Nucleus accumbens (tissue), 56 donors: ENCODE results near the gene LRFN2.

ENCODE experiments used
- DNase-seq, 56 donors: peaks; one replicate each; lab custom pipeline; 2025; lab: John Stamatoyannopoulos, UW

LRFN2 gene

DNA sequence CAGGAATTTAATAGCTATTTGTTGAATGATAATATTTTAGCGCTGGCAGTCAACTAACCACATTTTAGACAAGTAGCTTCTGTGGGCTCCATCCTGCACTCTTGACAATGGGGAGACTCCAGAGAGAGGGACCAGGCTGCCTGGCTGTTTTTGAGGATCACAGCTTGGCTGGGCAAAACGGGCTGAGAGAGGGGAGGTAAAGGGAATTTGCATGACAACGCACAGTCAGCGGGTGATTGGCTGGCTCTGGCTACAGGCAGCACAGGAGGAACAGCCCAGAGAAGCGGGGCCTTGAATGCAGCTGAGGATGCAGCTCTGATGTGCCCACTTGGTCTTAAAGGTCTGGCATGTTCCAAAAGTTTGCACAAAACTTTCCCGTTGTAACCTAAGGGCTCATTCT, 41.2 kb downstream of the LRFN2 start:
- peak in 1 of 56 donors; percentile 10 for DNase-seq

DNA sequence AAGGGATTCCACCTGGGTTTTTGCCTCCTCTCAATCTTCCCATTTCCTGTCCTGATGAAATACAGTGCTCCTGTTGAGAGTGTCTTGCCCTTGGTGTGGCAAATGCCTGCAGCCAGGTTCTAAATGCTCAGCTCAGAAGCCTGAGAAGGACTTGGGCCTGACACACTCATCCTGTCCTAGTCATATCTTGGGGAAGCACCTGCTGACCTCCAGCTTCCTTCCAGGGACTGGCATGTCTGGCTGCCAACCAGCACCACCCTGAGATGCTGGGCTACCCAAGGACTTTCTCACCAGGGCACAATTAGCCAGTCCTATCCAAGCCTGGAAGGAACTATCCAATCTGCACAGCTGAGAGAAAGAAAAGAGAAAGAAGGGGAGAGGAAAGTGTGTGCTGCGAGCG, 43.4 kb downstream of the LRFN2 start:
- DNase-seq: no peak

DNA sequence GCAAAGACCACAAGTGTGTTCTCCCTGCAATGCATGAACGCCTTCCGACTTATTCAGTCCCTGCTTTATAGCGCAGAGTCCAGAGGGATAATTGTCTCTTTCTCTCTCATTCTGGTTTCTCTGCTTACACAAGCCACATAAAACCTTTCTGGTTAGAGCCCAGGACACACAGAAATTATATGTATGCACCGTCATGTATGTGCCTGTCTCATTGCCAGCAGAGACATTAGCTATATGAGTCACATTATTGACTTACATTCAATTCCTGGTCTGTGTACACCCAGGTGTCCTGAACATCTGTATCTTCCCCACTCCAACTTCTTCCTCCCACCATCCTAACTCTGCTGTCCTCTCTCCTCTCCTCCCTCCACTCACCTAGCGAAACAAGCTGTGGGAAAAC, 44.0 kb downstream of the LRFN2 start:
- DNase-seq: no peak

DNA sequence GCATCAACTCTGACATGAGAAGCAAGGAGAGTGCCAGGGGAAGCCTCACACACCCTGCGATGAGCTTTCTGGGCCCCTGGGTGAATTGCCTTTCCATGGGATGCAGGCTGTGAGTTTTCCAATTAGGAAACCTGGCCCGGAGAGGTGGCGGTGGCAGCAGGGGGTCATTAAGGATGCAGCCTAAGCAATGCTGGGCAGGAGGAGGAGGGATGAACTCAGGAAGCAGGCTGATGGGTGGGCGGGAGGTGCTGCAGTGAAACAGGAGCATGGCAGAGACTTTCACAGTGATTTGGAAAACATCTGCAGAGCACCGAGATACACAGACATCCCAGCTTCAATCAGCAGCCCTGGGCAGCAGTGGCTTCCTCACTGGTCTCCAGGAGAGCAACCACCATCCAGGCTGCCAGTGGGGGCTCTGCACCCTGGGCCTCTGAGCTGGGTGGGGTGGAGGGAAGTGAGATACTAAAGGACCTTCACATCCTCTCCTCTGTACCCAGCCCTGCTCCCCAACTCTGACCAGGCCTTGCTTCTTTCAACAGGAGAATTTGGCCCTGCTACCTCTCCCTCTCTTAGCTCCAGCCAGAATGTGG, 44.9 kb downstream of the LRFN2 start:
- DNase-seq: no peak

DNA sequence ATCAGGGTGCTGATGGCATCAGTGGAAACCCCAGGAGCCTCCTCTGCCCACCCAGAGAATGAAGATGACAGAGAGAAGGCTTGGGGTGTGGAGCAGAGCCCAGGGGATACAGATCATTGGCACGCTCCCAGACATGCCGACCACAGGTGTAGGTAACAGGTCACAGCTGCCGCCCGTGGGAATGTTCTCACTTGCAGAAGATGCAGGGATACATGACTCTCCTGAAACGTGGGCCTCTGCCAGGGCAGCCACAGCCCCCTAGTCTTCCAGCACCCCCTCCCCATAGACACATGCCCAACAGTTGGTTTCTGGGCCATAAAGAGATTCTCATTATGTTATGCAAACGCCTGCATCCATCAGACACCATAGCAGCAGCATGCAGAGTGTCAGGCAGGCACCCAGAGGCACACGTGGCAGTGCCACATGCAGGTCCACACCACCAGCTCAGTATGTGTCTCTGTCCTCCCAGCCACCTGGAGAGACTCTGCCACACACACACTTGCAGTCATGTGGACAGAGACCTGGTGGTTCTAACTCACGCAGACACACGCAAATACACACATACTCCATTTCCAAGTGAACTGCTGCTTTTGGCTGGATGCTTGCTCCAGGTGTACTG, 45.5 kb downstream of the LRFN2 start:
- DNase-seq: no peak

DNA sequence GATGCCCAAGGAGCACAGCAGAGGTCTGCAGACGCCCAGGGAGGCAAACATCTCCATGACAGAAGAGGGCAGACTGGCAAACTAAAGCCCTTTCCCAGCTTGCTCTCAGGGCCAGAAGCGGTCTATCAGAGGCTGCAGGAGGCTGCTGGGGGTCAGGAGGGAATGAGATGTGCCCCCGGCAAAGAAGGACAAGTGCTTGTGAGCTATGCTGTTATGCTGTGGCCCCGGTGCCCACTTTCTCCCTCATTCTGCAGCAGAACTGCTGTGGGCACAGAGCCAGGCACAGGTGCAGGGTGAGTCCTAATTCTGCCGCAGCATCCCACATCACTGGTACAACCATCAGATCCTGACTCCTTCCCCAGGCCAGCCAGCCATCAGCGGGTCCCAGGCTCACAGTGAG, 46.4 kb downstream of the LRFN2 start:
- DNase-seq: no peak

DNA sequence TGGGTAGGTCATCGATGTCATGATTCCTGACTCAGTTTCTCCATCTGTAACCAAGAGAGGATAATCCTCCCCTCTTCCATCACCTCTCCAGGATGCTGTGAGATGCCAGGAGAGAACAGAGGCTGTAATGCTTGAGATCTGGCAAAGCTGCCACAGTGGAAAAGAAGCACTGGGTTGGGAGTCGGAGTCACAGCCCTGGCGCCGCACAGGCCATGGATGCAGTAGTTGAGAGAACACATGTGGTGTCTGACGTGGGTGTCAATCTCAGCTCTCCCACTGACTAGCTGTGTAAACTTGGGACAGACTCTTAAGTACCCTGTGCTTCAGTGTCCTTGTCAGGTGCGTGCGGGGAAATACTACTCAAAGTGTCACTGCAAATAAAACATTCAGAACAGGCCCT, 47.3 kb downstream of the LRFN2 start:
- DNase-seq: no peak

DNA sequence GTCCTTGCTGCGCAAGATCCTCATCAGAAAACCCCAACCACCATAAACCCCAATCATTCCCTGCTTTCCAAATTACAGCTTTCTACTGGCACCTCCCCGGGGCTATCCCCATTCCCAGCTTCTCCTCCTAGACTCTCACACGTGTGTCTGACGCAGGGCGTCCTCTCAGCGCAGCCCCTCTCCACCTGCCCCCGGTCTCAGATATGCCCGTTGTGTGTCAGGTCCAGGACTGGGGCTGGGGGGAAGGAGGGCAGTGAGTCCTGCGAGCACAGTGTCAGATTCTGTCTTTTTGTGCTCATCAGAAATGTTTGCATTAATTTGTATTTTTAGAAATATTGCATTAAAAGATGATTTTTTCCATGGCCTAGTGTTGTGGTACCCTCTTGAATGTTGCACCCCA, 48.6 kb downstream of the LRFN2 start:
- DNase-seq: no peak

DNA sequence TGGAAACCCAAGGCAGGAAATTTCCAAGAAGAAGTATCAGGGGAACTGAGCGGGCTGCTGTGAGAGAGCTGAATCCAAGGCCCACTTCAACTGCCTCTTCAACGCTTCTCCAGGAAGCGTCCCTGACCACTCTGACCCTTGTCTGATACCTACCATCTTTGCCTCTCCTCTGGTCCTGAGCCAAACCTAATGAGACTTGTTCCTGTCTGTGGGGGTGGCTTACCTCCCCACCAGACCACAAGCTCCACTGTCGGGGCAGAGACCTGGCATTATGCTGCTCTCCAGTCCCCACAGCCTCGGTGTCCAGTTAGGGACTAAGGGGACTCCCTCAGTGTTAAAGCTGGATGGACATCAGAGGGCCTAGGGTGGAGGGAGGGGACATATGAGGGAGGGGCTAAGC, 49.7 kb downstream of the LRFN2 start:
- DNase-seq: no peak

DNA sequence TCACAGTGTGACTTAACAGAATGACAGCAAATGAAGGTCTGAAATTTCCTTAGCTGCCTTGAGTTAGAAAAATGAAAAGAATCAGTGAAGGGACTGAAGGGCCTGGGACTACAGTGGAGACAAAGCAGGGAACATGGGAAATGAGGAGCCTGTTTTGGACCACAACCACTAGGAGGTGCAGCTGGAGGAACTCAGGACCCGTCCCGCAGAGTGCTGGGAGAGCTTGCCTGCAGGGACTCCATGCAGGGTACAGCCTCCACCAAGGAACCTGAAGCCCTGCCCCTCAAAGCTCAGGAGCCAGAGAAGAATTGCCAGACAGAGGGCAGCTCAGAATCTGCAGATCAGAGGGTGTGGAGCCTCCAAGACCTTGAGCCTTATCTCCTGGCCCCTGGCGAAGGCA, 50.7 kb downstream of the LRFN2 start:
- DNase-seq: no peak

DNA sequence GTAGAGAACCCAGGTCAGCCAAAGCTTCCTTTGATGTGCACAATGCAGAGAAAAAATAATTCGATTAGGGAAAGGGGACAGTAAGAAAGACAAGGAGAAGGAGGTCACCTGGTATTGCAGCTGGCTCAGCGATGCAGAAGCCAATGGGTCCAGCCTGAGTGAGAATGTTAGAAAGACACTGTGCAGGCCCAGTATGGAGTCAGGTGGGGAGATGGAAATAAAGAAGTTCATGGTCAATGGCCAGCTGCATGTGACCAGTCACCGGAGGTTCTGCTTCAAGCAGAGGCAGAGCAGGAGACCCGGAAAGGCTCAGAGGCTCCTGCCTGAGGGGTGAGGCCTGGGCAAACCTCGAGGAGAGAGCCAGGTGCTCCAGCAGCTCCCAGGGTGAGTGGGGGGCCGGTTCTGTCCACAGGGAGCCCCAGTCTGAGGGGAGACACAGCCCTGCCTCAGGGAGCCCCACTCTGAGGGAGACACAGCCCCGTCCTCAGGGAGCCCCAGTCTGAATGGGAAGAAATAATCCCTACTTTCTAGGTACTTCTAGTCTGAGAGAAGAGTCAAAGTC, 51.3 kb downstream of the LRFN2 start:
- no peak for DNase-seq

DNA sequence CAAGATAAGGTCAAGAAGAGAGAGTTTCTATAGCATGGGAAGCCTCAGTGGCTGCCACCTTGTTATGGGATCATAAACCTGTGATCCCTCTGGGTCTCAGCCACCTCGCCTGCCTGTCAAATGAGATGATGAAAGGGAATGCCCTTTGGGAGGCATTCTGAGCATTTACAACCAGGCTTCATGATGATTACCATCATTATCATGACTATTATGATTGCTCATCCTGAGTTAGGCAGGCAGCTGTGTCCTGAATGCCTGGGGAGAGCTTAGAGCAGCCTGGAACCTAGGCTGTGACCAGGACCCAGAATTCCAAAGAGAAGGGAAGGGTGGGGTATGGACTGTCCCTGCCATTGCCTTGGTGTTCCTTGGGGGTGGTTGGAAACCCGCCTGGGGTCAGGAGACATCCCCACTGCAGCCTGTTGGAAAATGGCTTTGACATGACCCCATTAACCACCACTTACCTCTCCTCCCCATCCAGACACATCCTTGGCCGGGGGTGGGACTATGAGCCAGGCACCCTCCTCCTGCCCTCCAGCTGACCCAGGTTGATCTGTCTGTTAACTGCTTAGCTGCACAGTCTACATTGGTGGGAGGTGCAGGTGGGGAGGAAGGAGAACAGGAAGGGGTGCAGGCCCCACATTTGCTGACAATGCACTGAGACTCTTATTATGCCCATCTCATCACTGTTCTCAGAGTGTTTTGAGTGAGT, 51.9 kb downstream of the LRFN2 start:
- no peak for DNase-seq

DNA sequence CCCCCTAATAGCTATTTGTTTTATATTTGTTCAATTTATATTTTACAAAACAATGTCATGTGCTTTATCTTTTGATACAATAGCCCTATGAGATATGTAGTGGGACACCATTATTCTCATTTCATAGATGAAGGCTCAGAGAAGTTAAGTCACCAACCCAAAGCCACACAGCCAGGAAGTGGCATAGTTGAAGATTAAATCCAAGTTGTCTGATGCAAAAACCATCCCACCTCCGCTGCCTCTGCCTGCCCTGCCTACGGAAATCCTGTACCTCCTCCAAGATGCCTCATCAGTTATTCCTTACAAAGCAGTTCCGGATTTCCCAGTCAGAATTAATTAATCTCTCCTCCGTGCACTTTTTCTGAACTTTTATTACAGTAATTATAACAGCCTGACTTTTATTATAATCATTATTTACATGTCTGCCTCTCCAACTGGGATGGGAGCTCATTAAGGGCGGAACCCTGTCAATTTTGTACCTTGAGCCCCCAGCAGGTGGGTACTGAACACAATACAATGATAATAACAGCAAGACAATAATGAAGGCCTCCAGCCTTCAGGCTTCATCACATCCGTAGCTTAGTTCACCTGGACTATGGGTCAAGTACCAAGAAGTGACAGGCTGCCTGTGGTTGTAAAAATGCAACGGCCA, 54.7 kb downstream of the LRFN2 start:
- DNase-seq: peak in 7 of 56 donors; percentile 5 to 27 (median 20)

DNA sequence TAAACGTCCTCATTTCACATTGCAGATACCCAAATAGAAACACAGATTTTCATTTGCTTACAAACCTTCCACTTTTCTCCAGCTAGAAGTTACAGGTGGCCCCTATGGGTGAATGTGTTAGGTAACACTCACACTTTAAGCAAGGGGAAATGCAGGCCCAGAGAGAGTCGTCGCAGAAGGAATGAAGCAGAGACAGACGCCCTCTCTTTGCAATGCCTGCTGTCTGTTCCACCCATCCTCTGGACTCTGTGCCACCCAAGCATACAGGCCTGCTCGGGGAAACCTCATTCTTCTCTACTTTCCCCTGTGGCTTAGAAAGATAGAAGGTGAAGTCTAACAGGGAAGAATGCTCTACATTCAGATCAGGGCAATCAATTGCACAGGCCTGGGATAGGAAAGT, 57.2 kb downstream of the LRFN2 start:
- no peak for DNase-seq

DNA sequence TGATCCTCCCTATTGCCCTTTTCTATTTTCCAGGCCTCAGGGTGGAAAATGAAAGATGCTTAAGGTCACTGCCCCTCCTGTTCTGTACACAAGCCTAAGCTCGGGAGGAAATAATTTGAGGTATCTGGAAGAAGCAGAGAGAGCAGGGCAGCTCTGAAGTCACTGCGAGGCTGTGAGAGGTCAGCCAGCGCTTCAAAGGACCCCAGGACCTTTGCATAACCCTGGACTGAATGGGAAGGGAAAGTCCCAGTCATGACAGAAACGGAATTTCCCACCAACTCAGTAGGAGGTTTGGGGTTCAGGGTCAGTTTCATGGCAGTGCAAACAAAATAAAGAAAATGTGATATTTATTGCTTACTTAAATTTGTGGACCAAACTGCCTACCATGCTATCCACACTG, 58.1 kb downstream of the LRFN2 start:
- no peak for DNase-seq

DNA sequence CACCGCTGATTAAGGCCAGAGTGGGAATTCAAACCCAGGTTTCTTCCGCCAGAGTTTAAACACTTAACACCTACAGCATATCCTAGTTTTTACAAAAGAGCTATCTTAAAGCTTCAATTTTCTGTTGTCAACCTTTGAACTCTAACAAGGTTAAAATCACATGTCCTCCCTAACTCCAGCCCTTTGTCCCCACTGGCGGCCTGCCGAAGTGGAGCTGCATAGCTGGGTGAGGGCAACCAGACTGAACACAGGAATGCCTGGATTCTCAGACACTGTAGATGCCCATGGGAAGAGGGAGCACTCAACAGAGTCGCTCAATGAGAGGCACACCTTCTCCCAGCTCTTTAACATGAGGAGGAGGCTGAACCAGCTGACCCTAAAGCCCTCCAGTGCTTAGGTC, 59.1 kb downstream of the LRFN2 start:
- DNase-seq: no peak

DNA sequence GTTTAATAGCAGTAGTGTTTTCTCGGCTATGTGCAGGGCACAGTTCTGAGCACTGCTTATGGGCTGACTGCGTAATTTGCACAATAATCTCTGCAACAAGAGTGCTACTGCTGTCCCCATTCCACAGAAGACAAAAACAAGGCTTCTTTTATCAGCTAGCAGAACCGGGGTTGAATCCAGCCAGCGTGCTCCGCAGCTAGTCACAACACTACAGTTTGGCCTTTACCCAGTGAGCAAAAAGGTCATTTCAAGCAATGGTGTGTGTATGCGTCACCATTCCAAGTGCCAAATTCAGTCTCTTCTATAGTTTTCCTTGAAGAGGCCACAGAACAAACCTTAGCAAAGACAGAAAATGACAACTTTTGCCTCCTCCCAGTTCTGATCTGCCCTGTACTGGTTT, 61.1 kb downstream of the LRFN2 start:
- DNase-seq: no peak

DNA sequence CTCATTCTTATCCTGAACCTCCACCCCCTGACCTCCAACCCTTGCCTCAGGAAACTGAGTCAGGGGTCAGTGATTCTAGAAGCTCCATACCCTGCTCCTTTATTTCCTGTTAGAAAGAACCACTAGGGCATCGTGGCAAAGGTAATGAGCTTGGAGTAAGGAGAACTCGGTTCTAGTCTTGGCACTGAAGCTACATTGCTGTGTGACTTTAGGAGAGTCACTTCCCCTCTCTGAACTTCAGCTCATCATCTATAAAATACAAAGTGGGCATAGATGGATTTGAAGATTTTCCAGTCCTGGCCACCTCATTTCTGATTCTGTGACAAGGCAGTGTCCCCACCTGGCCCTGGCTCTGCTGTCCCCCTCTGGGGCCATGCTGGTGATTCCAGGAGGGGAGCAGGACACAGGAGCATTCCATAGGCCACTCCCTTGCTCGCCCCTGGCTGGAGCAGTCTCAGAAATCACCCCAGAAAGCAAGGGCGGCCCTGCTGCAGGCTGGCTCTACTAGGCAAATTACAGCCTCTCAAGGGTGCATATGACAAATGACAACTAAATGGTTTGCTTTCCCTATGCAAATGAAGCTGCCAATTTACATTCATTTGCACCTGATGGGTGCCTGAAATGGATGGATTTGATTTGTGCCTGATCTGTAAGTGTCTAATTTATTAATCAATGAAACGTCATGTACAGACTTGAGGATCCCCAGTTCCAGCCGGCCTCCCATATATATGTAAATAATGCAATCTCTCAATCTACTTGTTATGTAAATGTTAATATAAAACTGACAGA, 62.2 kb downstream of the LRFN2 start:
- DNase-seq: no peak

DNA sequence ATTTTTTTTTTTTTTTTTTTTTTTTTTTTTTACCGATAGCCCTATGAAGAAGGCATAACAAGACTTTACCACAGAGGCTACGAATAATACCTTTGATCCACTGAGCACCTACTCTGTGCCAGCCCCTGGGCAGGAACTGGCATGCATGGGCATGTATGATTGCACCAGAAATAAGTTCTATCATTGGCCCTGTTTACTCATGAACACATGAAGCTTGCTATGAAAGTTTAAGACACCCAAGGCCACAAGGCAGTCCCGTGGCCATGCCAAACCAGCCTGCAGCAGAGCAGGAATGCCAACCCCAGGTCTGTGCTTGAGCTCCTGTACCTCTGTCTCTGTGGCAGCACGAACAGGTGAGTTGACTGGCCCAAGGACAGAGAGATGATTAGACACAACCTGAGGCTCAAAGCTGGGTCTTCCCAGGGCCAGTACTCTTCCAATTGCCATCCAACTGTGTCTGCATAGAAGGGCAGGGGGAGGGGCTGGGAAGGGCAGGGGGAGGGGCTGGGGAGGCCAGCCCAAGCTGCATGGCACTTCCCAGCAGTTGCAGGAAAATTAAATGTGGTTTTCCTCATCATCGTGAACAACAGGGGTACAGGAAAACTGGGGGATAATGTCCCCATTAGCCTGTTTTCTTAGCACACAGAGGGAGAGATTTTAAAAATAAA, 63.5 kb downstream of the LRFN2 start:
- no peak for DNase-seq

DNA sequence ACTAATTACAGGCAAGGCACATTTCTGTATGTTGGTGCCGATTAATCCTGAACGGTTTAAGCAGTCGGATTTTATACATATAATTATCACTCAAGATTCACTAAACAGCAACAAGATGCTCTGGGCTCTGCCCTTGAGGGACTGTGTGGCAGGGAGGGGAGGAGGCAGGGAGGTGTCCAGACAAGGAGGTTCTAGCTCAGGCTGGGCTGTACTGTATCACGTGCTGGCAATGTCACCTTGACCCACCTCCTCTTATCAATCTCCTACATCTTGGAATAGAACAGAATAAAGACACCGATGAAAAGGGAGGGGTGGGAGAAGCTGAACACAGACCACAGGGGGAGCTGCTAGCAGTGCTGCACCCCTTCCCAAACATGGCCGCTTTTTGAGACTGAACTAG, 65.7 kb downstream of the LRFN2 start:
- no peak for DNase-seq
